Cerebellar cortex (tissue), 1 donor: ENCODE measurements around the gene TNFSF9.

Source experiments
- DNase-seq: peaks from one replicate; pipeline ENCODE4 v3.0.0-alpha.2; 2015; ENCODE audit warnings: low spot score

TNFSF9 gene

GRCh38 chr19:6530386-6531162 lies at the start of gene TNFSF9:
TNFSF9 (plus strand) TSS chr19:6531026; CDS start chr19:6531037, 11 bp downstream.
- peak; percentile 94 for DNase-seq

GRCh38 chr19:6481541-6482342 lies 49.1 kb upstream of the TNFSF9 start, which contains the start of gene DENND1C:
DENND1C (minus strand) TSS chr19:6481787; CDS start chr19:6481695, 92 bp downstream.
- DNase-seq = peak; percentile 31

- no peak for DNase-seq
Measured at GRCh38 chr19:6482343-6482686, 48.5 kb upstream of the TNFSF9 start.

- DNase-seq = no peak
Measured at GRCh38 chr19:6483235-6483634, 47.6 kb upstream of the TNFSF9 start.

- DNase-seq = no peak
Measured at GRCh38 chr19:6484230-6484629, 46.6 kb upstream of the TNFSF9 start.

- DNase-seq = no peak
Measured at GRCh38 chr19:6484831-6485230, 46.0 kb upstream of the TNFSF9 start.

- no peak for DNase-seq
Measured at GRCh38 chr19:6489278-6490061, 41.4 kb upstream of the TNFSF9 start.

- no peak for DNase-seq
Measured at GRCh38 chr19:6490134-6490533, 40.7 kb upstream of the TNFSF9 start.

- no peak for DNase-seq
Measured at GRCh38 chr19:6491802-6492592, 38.8 kb upstream of the TNFSF9 start.

GRCh38 chr19:6494438-6495036 lies 36.3 kb upstream of the TNFSF9 start:
- no peak for DNase-seq

- no peak for DNase-seq
Measured at GRCh38 chr19:6495947-6496346, 34.9 kb upstream of the TNFSF9 start.

- DNase-seq = no peak
Measured at GRCh38 chr19:6498294-6499036, 32.4 kb upstream of the TNFSF9 start.

GRCh38 chr19:6499052-6499790 lies 31.6 kb upstream of the TNFSF9 start:
- DNase-seq = peak; percentile 88

GRCh38 chr19:6500837-6501739 lies 29.7 kb upstream of the TNFSF9 start:
- peak; percentile 90 for DNase-seq

- DNase-seq = peak; percentile 81
Measured at GRCh38 chr19:6501740-6502648, 28.8 kb upstream of the TNFSF9 start, which contains the start of gene TUBB4A. TUBB4A (minus strand) TSS chr19:6502309; CDS start chr19:6502212, 97 bp downstream.

GRCh38 chr19:6503407-6504201 lies 27.2 kb upstream of the TNFSF9 start:
- no peak for DNase-seq
